GM18511 (cell line): Measurements from ENCODE around the gene WNT9B.
"Not testable (repeated sequence)": the region's sequence is repeated elsewhere in the genome, so short reads cannot be mapped to it uniquely, and the experiment has no call there.

Experiments used
- ATAC-seq: cut with Tn5 transposase; IDR thresholded peaks from one replicate; pipeline ENCODE4 v1.9.1; 2021; ENCODE audit warnings: mild to moderate bottlenecking, moderate library complexity; ENCODE audit not compliant: unreplicated experiment

Gene WNT9B

DNA sequence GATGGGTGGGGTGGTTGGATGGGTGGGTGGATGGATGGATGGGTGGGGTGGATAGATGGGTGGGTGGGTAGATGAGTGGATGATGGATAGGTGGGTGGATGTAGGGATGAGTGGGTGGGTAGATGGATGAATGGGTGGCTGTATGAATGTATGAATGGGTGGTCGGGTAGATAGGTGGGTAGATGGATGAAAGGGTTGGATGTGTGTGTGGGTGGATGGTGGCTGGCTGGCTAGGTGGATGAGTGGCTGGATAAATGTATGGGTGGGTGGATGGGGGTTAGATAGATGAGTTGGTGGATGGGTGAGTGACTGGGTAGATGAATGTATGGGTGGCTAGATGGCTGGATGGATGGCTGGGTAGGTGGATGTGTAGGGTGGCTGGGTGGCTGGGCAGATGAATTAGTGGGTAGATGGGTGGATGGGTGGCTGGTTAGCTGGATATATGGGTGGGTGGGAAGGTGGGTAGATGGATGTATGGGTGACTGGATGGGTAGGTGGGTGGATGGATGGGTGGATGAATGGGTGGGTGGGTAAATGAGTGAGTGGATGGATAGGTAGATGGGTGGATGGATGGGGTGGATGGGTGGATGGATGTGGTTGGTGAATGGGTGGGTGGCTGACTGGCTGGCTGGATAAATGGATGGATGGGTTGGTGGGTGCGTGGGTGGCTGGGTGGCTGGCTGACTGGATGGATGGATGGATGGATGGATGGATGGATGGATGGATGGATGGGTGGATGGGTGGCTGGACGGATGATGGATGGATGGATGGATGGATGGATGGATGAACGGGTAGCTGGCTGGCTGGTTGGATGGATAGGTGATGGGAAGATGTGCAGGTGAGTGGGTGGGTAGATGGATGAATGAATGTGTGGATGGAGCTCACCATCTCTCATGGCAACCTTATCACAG lies 52.6 kb downstream of the WNT9B start:
- no peak for ATAC-seq

DNA sequence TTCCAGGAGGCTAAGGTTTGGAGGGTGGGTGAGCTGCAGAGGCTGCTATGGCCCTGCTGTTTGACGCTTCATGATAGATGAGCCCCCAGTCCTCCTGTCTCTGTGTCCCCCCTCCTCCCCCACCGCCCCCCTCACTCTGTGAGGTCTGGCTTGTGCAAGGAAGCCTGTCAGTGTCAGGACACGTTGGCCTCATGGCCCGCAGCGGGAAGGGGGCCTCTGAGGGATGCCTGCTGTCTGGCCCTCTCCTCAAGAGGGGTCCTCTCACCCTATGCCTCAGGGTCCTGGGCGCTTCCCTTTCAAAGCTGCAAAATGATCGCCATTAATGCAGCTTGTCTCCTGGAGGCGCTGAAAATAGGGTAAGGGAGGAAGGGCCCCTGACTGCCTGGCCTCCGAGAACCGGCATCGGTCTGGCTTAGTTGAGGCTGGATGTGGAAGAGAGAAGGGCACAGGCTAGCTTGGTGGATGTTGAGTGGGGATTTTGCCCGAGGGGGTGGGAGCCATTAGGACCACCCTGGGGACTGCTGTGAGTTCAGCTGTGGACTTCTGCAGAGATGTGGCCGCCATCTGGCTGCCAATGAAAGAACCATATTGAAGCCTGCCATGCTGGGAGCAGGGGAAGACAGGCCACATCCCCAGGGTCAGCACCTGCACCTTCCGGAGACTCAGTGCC lies 56.8 kb downstream of the WNT9B start:
- no peak for ATAC-seq

DNA sequence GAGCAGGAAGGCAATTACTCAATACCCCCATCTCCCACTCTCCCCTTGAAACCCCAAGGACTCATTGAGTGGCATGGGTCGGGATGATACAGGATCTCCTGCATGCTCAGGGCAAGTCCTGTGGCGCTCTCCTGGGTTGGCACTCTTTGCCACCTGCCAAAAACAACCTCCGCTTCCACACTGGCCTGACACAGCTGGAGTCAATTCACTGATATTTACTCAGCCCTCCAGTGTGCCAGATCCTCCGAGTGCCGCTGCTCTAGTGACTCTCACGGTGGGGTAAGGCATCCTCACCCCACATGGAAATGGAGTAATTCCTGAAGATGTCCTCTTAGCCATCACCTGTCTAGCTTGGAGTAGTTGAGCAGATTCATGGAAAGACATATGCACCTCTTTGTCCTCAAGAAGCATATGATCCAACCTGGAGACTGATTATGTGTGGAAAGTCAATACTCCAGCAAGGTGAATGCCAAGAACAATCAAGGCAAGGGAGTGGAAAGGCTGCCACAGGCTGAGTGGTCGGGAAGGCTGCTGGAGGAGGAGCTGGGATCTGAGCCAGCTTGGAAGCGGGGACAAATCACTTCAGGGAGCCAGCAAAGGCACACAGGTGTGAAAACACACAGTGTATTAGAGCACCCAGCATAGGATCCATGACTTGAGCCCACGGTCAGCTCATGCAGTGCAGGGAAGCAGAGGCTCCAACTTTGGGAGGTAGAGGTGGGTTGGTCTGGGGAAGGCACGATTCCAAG lies 59.0 kb downstream of the WNT9B start:
- no peak for ATAC-seq

DNA sequence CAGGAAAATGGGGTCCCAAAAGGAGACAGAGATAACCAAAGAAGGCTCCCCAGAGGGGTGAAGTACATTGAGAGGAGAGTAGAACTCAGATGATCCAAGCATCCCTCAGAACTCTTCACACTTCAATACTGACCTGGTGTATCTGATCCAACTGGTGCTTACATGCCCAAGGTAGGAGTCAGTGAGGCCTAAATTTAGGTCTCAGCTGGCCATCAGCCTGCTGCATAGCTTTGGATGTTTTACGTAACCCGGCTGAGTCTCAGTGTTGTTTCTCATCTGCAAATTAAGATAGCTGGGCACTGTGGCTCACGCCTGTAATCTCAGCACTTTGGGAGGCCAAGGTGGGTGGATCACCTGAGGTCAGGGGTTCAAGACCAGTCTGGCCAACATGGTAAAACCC lies 59.9 kb downstream of the WNT9B start:
- ATAC-seq, result no peak

DNA sequence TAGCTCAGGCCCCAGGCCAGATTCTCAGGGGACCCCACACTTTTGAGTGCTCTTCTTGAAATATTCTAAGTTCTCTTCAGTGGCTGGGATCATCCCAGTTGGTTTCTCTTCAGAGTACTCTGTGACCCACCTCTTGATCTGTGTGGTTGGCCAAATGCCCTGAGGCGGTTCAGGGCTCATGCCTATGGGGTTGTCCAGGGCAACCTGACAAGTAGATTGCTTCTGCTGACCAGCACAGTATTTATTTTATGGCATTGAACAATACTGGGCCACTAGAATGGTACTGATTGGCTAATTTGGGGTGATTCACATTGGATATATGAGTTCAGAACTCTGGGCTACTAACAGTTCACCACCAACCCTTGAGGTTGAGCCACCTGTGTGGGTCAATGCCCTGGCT lies 64.2 kb downstream of the WNT9B start:
- ATAC-seq, result no peak

DNA sequence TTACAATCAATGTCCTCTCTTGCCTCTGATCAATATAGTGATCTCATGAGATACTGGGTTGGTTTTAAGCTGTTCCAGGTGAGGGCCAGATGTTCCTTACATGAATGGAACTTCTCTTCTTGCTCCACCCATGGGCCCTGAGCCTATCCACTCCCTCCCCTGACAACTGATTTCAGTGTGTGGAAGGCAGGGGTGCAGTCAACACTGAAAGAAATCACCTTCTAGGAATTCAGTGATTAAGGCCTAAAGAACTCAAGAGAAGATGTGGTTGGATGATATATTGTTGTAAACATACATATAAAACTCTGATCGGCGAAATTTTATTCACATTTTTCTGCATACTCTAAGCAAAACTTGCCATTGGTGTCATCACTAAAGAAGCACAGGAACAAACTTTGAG lies 64.8 kb downstream of the WNT9B start:
- no peak for ATAC-seq

DNA sequence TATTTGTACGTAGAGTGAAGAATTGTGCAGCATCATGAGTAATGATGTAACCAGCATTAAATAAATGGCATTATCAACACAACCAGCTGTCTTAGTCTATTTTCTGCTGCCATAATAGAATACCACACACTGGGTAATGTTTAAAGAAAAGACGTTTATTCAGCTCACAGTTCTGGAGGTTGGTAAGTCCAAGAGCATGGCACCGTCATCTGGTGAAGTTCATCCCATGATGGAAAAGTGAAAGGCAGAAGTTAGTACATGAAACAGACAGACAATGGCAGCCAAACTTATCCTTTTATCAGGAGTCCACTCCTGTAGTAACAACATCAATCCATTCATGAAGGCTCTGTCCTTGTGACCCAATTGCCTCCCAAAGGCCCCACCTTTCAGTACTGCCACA lies 65.2 kb downstream of the WNT9B start:
- ATAC-seq, result no peak

DNA sequence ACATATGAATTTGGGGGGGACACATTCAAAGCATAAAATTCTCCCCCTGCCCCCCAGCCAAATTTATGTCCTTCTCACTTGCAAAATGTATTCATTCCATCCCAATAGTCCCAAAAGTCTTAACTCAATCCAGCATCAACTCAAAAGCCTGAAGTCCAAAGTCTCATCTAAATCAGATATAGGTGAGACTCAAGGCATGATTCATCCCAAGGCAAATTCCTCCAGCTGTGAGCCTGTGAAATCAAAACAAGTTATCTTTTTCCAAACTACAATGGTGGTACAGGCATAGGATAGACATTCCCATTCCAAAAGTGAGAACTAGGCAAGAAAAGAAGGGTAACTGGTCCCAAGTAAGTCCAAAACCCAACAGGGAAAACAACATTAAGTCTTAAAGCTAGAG lies 65.7 kb downstream of the WNT9B start:
- no peak for ATAC-seq

DNA sequence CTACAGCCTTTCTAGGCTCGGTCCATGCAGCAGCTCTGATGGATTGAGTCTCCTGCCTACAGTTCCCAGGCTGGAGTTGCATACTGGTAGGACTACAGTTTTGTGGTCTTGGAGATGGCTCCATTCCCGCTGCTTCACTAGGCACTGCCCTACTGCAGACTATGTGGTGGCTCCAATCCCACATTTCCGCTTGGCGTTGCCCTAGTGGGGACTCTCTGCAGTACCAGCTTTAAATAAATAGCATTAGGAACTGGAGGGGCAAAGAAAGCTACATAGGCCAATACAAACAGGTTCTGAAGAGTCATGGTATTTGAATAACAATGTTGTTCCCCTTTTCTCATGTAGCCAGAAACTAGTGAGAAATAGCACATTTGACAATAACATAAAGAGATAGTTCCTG lies 66.1 kb downstream of the WNT9B start:
- no peak for ATAC-seq

DNA sequence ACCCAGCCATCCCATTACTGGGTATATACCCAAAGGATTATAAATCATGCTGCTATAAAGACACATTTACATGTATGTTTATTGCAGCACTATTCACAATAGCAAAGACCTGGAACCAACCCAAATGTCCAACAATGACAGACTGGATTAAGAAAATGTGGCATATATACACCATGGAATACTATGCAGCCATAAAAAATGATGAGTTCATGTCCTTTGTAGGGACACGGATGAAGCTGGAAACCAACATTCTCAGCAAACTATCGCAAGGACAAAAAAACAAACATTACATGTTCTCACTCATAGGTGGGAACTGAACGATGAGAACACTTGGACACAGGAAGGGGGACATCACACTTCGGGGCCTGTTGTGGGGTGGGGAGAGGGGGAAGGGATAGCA lies 70.6 kb downstream of the WNT9B start:
- not testable (repeated sequence) for ATAC-seq

DNA sequence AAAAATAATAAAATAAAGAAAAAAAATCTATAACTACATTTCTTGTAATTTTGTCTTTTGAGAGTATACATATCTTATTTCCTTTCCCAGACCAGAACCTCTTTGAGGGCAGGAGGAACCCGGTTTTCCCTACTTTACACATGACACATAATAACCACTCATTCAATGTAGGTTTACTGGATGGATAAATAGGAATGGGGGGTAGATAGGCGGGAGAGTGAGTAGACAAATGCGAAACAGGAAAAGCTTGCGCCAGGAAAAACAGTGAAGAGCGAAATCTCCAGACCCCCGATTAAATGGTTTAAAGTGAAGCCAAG lies 71.1 kb downstream of the WNT9B start:
- ATAC-seq, result no peak

DNA sequence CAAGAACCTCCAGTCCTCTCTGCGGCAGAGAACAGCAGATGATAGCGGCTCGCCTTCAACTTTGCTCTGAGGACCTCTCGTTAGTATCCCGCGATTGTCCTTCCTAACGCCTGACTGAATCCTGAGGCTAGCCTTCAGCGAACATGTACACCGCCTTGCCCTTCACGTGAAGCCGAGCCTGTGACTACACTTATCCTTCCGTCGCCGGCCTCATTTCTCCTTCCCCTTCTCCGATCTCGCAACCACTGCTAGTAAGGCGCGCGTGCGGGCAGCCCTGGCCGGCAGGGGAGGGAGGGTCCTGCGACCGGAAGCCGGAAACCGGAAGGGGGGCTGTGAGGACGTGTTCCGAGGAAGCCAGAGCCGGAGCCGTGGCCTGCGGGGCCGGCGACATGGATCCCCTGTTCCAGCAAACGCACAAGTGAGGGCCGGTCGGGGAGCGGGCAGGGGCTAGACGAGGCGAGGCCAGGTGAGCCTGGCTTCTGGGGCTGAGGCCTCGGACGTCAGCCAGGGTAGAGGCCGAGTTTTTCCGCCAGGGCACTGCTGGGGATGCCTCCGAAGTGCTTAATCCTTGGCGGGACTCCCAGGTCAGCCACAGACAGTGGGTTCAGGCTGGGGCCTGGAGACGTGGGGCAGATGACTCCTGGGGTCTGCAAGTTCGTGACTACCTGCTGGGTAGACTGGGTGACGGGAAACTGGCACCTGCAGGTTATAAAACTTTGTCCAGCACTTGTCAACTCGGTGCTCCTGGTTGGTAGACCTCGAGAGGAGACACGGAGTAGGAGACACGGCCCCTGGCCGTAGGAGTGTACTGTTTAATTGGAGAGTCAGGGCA lies 71.6 kb downstream of the WNT9B start, which contains the start of gene GOSR2:
Gene GOSR2 (plus strand): TSS at position 357 of the 832 bp plus-strand sequence. CDS start 33 bp downstream, at position 390.
- peak; percentile 86 for ATAC-seq

DNA sequence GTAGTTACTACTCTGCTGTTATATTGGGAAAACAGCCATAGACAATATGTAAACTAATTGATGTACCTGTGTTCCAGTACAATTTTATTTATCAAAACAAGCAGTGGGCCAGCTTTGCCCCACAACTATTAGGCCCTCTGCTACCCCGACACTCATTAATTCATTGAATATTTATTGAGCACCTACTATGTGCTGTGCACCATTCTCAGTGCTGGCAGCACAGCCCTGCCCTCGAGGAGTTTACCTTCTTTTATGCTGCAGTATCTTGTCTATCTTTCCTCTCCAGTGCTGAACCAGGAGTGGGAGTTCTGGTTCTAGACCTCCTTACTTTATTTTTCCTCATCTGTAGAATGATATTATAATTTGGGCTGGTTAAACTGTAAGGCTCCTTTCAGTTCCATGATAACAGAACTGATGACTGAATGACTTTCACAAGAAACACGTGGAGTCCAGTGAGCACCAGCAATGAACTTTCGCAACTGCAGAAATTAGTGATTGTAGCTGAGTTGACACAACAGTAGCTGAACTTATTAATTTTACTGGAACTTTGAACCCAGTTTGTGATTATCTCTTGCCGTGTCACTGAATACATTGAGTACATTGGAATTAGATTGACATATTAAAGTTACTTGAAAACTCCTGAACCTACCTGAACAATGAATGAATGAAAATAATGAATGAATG lies 73.9 kb downstream of the WNT9B start:
- no peak for ATAC-seq

DNA sequence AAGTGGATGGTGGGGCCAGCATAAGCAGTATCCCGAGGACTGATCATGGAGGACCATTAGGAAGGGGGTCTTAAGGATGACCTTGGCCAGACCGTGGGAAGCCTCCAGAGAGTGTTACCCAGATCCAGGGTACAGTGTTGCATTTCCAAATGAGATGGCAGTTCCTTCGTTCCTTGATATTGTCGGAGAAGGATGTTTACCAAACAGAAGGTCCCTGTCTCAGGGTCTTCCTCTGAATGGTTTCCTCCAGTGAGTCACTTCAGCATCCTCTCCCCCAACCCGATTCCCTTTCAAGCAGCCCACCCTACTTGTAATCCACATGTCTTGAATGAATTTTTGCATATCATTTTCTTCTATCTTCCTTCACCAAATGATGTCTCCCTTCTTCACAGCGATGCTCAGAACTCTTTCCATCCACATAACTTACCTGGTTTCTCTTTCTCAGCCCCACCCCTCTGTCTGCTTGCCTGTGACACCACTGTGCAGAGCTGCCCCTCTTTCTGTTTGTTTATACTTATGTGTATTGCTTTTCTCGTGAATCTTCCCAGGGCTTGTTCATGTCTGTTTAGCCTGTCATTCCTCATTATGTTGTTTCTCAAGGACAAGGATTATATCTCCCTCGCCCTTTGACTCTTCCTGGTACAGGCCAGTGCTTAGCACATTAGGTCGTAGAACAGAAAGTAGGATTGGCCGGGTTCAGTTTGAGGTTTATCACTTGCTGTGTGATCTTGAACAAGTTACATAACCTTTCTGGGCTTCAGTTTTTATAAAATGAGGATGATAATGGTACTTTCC lies 77.3 kb downstream of the WNT9B start:
- ATAC-seq, result no peak

DNA sequence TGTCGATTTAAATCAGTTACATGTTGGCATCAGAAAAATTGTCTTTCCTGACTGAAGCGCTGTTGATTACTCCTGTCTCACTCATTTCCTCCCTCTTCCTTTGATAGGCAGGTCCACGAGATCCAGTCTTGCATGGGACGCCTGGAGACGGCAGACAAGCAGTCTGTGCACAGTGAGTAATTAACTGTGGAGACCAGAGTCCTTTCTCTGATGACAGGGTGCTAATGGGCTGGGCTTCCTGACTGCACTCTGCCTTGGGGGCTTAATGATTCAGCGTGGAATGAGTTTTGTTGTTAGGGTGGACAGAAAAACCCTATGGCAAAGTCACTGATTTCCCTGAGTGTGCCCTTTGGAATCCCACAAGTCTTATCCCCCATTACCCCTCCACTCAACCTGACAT lies 78.0 kb downstream of the WNT9B start:
- ATAC-seq, result no peak

DNA sequence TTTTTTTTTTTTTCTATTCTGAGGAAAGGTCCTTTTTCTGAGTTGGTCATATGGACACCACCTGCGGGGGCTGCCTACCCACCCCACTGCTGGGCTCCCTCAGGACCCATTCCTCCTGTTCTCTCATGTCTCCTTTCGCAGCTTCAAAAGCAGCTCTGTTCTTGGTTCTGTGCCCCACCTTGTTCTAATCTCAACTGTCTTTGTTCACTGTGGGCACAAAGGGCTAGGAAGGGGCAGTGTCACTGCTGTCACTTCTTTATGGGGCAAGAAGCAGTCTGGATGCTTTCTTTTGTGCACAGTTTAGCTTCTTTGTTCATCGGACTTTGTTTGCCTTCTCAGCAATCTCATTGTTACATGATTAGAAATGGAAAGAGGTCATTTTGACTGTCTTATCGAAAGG lies 78.7 kb downstream of the WNT9B start:
- ATAC-seq, result no peak

DNA sequence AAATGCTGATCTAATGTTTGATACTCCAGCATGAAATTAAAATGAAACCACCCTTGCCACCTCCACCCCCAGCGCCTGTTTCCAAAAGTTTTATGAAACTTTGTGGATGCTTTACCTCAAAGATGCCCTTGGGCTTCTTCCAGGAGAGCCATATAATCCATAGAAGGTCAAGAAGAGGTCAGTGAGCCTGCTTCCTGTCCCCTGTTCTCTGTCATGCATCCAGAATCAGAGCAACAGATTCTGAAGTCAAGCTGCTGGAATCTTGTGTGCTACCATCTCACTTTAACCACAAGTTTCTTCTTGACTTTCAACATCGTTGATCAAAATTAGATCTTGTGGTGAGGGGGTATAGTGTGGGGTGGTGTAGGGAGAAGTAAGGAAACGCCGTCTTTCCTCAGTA lies 80.2 kb downstream of the WNT9B start:
- no peak for ATAC-seq

DNA sequence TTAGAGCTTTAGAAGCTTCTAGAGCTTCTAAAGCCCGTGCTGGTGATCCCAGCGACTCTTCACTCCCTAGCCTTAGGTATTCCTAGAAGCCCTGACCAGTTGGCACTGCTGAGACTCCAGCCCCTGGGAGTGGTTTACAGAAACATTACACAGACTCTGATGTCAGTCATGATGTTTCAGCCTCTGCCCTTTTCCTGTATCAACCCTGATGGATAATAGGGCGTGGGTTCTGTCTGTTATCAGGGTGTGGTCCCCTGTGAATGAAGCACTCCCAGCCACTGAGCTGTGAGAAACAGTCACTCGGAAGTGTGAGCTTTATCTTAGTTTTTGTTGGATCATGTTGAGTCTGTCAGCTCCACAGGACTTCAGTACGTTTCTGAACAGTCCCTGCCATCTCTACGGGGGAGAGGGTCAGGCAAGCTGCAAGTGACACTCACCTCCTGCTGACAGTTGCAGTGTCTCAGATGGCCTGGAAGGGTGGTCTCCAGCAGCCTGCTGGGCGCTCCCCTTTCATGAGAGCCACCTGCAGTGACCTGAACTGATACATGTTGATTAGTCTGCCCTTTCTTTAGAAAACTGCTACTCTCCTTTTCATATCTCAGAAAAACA lies 84.4 kb downstream of the WNT9B start:
- no peak for ATAC-seq
